NB4 (cell line): ENCODE results near the gene RCVRN.

Experiments used
- CTCF ChIP-seq: IDR thresholded peaks from one replicate; pipeline ENCODE4 v1.5.1; 2012; ENCODE audit warnings: low read depth, low read length
- MAX ChIP-seq: IDR thresholded peaks from 2 replicates; pipeline ENCODE4 v1.6.1; 2011; ENCODE audit warnings: low read depth, low read length
- MYC ChIP-seq: IDR thresholded peaks from 2 replicates; pipeline ENCODE4 v1.6.1; 2011; ENCODE audit warnings: low read depth, low read length
- POLR2A ChIP-seq: IDR thresholded peaks from 2 replicates; pipeline ENCODE4 v1.6.1; 2011; ENCODE audit warnings: mild to moderate bottlenecking; ENCODE audit not compliant: insufficient read length; ENCODE audit errors: extremely low read depth

- TF ChIP-seq CTCF (no peak), POLR2A (no peak), MAX (no peak), MYC (no peak)
These were observed 39.5 kb downstream of the RCVRN start for GRCh38 chr17:9865586-9865985.
